ENCODE data around the gene NDUFS7.

DNA sequence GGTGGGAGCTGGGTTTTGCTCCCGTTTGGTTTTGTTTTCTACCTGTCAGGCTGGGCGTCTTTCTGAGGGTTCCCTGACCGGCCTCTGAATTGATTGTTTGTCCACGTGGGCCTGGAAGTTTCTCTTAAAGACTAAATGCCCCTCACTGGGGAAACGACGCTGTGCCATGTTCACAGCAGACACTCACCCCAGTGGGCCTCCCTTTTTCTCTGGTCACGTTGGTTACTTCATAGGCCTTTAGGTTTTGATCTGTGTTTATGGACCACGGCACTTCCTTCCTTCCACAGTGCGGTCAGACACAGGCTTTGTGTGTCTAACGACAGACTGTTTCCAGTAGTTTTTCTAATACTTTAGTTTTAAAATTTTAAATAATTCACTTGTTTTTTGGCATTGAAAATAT, 20.1 kb upstream of the NDUFS7 start:
- no peak for TF ChIP-seq POLR2A (IDR thresholded peaks at IDR 0.05)
- TF ChIP-seq, protein P1, sequence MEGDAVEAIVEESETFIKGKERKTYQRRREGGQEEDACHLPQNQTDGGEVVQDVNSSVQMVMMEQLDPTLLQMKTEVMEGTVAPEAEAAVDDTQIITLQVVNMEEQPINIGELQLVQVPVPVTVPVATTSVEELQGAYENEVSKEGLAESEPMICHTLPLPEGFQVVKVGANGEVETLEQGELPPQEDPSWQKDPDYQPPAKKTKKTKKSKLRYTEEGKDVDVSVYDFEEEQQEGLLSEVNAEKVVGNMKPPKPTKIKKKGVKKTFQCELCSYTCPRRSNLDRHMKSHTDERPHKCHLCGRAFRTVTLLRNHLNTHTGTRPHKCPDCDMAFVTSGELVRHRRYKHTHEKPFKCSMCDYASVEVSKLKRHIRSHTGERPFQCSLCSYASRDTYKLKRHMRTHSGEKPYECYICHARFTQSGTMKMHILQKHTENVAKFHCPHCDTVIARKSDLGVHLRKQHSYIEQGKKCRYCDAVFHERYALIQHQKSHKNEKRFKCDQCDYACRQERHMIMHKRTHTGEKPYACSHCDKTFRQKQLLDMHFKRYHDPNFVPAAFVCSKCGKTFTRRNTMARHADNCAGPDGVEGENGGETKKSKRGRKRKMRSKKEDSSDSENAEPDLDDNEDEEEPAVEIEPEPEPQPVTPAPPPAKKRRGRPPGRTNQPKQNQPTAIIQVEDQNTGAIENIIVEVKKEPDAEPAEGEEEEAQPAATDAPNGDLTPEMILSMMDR (IDR thresholded peaks at IDR 0.05): no peak

Measured in esophagus squamous epithelium (tissue), 4 donors.